Measurements from ENCODE around the gene PDE8B.

DNA sequence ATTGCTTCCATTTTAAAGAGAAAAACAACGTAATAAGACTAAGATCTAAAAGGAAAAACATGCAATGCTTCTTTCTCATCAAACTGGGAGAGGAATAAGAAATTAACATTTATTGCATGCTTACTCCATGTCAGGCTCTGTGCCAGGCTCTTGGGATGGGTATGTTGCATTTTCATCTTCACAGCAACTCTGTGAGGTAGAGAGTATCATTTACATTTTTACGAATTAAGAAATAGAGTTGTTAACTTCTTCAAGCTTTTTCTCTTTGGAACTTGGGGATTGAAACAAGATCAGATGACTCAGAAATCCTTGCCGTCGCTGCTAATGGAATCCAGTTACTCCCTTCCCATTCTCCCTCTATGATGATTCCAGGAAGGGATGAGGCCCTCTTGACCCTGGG is 39.5 kb downstream of the PDE8B start:
- TF ChIP-seq, protein P1, sequence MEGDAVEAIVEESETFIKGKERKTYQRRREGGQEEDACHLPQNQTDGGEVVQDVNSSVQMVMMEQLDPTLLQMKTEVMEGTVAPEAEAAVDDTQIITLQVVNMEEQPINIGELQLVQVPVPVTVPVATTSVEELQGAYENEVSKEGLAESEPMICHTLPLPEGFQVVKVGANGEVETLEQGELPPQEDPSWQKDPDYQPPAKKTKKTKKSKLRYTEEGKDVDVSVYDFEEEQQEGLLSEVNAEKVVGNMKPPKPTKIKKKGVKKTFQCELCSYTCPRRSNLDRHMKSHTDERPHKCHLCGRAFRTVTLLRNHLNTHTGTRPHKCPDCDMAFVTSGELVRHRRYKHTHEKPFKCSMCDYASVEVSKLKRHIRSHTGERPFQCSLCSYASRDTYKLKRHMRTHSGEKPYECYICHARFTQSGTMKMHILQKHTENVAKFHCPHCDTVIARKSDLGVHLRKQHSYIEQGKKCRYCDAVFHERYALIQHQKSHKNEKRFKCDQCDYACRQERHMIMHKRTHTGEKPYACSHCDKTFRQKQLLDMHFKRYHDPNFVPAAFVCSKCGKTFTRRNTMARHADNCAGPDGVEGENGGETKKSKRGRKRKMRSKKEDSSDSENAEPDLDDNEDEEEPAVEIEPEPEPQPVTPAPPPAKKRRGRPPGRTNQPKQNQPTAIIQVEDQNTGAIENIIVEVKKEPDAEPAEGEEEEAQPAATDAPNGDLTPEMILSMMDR (IDR thresholded peaks at IDR 0.05): no peak
- TF ChIP-seq POLR2AphosphoS5 (IDR thresholded peaks at IDR 0.05; ENCODE audit: insufficient read depth in 1 of 2, low read depth in 1 of 2) (no peak), POLR2A (IDR thresholded peaks at IDR 0.05) (no peak)

Measured in vagina (tissue), 2 donors.